GM21390 (cell line): ENCODE measurements around the gene KCTD12.
A peak's percentile ranks its signal among the peaks of the same experiment; 100 is the strongest.

ENCODE experiments used
- ATAC-seq: cut with Tn5 transposase; IDR thresholded peaks from one replicate; pipeline ENCODE4 v1.9.1; 2021; ENCODE audit not compliant: unreplicated experiment

The KCTD12 gene

GRCh38 chr13:76888421-76888820 lies 2.2 kb upstream of the KCTD12 start:
- no peak for ATAC-seq

GRCh38 chr13:76887076-76887563 lies 915 bp upstream of the KCTD12 start:
- no peak for ATAC-seq

- ATAC-seq: no peak
Observed at GRCh38 chr13:76886005-76886291, 257 bp downstream of the KCTD12 start.

GRCh38 chr13:76885203-76886004 lies 801 bp downstream of the KCTD12 start:
- peak; percentile 48 for ATAC-seq

GRCh38 chr13:76884907-76885202 lies 1.4 kb downstream of the KCTD12 start:
- ATAC-seq: no peak

DNA sequence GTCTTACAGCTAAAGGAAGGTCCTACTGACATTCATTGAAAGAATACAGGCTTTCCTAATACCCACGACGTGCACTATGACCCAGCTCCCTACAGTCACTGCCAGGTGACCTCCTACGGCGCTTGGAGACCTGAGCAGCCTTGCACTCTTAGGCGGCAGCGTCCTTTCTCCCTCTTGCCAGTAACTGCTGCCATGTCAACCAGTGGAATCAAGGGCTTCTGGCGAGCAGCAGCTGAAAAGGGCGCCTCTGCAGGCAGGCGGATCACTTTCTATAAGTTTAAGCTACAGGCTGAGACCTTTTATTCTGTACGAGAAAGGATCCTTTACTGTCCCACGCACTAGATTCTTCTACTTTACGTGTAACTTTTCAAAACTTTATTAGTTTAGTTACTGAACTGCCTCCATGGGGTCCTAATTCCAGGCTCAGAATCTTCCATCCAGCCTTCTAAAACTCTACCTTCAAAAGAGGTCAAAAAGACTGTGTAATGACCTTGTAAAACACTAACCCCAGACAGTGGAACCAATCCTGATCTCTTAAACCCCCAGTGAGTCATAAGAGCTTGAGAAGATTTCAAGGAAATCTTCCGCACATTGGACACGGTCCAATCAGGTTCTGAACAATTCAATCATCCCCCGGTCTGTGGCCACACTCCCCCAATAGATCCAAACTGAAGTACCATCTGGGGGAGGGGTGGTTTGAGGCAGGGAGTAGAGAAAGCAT lies 1.9 kb downstream of the KCTD12 start:
- no peak for ATAC-seq

DNA sequence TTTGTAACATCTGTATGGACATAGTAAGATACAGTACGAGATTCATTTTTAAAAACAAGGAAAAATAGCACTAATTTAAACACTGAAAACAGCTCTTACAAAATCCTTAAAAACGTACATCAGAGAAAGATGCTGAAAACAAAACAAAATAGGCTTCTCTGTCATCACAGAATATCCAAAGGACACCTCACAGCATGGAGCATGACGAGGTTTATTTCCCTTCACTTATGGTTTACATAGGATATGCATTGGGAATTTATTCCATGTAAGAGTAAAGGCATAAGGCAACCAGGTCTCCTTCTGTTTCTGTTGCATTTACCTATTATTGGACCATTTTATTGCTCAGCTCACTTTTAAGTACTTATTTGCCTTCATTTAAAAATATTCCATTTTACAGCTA lies 3.0 kb downstream of the KCTD12 start:
- ATAC-seq: no peak

DNA sequence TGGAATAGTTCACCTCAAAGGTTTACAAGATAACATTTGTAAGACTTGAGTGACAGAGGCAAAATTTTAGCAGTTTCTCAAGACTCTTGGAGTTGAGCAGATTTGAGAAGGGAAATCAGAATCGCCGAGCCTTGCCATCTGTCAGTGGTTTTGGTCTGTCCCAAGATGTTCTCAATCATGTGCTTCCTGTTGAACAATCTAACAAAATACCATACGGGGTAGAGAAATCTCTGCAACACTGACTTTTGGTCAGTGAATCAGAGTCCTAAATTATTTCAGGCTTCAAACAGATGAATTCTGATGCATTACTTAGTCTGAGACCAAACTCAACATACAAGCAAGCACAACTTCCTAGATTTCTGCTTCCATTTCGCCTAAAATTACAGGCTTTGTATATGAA lies 3.8 kb downstream of the KCTD12 start:
- no peak for ATAC-seq

DNA sequence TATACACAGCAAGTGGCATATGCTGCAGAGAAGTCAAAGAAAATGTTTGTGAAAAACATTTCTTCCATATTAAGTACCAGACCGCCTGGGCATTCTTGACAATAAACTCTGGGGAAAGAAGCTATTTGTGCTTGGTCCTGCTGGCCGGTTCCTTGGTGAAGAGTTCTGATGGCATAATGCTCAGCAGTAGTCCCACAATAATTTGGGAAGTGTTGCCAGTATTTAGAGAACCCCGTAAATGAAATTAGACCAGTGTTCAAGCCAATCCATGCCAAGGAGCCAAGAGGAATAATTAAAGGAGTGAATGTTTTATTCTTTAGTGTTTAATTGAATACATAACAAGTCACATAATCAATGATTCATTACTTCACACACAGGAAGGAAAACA lies 6.3 kb downstream of the KCTD12 start:
- peak; percentile 24 for ATAC-seq

- ATAC-seq: peak; percentile 96
Observed at GRCh38 chr13:76879203-76879882, 6.9 kb downstream of the KCTD12 start.

GRCh38 chr13:76878043-76878442 lies 8.2 kb downstream of the KCTD12 start:
- no peak for ATAC-seq

DNA sequence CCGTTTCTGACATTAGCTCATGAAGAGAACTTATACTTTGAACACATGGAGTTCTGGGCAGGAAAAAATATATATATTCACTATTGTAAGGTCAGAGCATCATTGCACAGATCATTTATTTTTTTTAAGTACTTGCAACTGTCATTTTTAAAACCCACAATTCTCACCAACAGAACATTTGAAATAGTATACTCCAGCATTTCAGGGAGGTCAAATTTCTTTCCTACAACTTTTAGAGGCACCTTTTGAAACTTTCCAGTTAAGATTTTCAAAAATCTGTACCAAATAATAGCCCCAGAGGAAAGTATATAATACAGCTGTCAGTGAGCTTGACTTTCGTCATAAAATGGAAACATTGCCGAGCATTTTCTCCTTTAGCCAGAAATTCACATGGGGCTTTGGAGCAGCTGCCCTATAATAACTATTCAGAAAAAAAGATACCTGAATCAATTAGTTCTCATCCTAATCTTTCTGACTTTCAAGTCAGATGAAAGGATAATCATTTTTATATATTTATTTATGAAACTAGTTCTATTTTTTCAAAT lies 10.9 kb downstream of the KCTD12 start:
- no peak for ATAC-seq

DNA sequence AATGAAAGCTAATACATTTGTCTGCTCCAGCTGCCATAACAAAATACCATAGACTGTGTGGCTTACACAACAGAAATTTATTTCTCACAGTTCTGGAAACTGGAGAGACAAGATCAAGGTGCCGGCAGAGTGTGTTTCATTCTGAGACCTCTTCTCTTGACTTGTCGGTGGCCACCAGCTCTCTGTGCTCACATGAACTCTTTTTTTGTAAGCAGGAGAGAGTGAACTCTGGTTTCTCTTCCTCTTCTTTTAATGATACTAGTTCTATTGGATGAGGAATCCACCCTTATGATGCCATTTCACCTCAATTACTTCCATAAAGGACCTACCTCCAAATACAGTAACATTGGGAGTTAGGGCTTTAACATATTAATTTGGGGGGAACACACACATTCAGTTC lies 11.7 kb downstream of the KCTD12 start:
- peak; percentile 82 for ATAC-seq

DNA sequence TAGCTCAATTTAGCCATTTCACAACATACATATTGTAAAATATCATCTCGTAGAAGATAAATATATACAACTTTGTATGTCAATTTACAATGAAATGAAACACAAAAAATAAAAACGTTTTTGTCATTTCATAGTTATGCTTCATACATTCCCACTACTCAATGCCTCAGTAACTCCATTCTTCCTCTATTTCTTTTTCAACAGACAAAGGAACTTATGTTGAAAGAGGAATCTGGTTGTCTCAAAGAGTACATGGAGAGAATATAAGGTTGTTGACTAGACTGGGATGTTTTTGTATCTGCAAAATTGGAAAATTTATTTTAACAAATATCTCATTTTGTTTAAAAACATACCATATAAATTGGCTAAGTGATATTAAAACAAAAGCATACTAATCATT lies 12.8 kb downstream of the KCTD12 start:
- no peak for ATAC-seq

DNA sequence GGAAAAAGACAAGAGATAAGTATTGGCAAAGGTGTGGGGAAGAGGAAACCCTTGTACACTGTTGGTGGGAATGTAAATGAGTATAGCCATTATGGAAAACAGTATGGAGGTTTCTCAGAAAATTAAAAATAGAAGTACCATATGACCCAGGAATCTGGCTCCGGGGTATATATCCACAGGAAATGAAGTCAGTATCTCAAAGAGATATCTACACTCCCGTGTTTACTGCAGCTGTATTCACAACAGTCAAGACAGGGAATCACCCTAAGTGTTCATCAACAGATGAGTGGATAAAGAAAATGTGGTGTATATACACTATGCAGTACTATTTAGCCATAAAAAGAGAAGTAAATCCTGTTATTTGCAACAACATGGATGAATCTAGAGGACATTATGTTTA lies 13.5 kb downstream of the KCTD12 start:
- no peak for ATAC-seq

GRCh38 chr13:76871432-76871831 lies 14.8 kb downstream of the KCTD12 start:
- no peak for ATAC-seq

DNA sequence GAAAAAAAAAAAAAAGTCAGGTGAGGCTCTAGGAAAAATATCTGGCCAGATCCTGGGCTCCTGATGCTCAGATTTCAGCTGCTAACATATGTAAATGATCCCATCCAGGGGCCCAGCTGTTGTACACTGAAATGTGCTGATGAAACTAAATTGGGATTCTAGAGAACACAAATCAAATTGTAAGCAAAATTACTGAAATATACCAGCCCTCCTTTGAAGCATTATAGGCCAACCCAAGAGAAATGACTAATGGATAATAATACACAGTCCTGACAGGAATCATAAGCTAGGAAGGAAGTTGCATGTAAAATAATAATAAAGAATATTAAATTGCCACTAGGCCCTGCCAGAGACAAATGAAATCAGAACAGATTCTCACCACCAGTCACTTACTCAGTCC lies 17.8 kb downstream of the KCTD12 start:
- ATAC-seq: no peak

GRCh38 chr13:76865996-76866503 lies 20.2 kb downstream of the KCTD12 start:
- no peak for ATAC-seq

GRCh38 chr13:76865109-76865508 lies 21.1 kb downstream of the KCTD12 start:
- ATAC-seq: no peak

GRCh38 chr13:76864259-76864658 lies 21.9 kb downstream of the KCTD12 start:
- ATAC-seq: no peak

DNA sequence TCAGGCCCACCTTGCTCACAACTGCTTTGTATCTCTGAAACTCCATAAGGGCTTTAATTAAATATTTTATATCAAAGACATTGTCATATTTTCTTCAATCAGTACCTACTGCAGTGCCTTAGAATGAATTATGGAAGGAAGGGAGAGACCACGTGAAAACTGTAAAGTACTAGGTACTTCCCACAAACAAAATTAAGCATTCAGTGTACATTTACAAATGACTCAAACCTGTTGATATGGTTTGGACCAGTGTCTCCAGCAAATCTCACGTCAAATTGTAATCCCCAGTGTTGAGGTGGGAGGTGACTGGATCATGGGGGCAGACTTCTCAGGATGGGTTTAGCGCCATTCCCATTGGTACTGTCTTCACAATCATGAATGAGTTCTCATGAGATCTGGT lies 23.2 kb downstream of the KCTD12 start:
- no peak for ATAC-seq

- ATAC-seq: no peak
Observed at GRCh38 chr13:76861859-76862258, 24.3 kb downstream of the KCTD12 start.
